ENCODE data around the gene RFFL.

GRCh38 chr17:34989473-34989872 lies 74.0 kb downstream of the RFFL start:
- TF ChIP-seq CTCF (IDR thresholded peaks at IDR 0.05; ENCODE audit: low read depth, low read length, poor library complexity, severe bottlenecking) (no peak), EZH2phosphoT487 (IDR thresholded peaks at IDR 0.05; ENCODE audit: borderline replicate concordance, low read length) (no peak)
